Glutamatergic neuron (in vitro differentiated cells): Measurements from ENCODE around the gene LINGO3. TPM values are rescaled to one million over a fixed set of nuclear protein-coding genes. Genes with fewer than 3 reads are reported as not detected.

ENCODE experiments used
- DNase-seq: peaks from one replicate; pipeline ENCODE4 v3.0.0; 2022
- H3K27ac Mint-ChIP-seq: one replicate; pipeline ENCODE4 v1.8.0; 2020; ENCODE audit warnings: mild to moderate bottlenecking, mixed read lengths, inconsistent platforms; ENCODE audit not compliant: unreplicated experiment
- H3K27me3 Mint-ChIP-seq: one replicate; pipeline ENCODE4 v1.8.0; 2020; ENCODE audit warnings: mild to moderate bottlenecking, moderate library complexity, mixed read lengths, inconsistent platforms; ENCODE audit not compliant: unreplicated experiment
- H3K36me3 Mint-ChIP-seq: one replicate; pipeline ENCODE4 v1.8.0; 2020; ENCODE audit warnings: mild to moderate bottlenecking, mixed read lengths, inconsistent platforms; ENCODE audit not compliant: unreplicated experiment
- H3K4me1 Mint-ChIP-seq: one replicate; pipeline ENCODE4 v1.8.0; 2020; ENCODE audit warnings: mild to moderate bottlenecking, low read depth, mixed read lengths, inconsistent platforms; ENCODE audit not compliant: unreplicated experiment
- H3K4me3 Mint-ChIP-seq: one replicate; pipeline ENCODE4 v1.8.0; 2020; ENCODE audit warnings: mild to moderate bottlenecking, mixed read lengths, inconsistent platforms; ENCODE audit not compliant: unreplicated experiment
- H3K9me3 Mint-ChIP-seq: one replicate; pipeline ENCODE4 v1.8.0; 2020; ENCODE audit warnings: mild to moderate bottlenecking, moderate library complexity, mixed read lengths, inconsistent platforms; ENCODE audit not compliant: unreplicated experiment
- CTCF ChIP-seq: fragments of 200-600 bp; sonication (generic); IDR thresholded peaks from one replicate; pipeline ENCODE4 v1.5.0; 2021; ENCODE audit not compliant: partially characterized antibody, unreplicated experiment
- total RNA-seq: library from RNA; stranded (reverse); fragmentation: NEBNext Ultra II Directional; extraction: Animal tissue kit (Norgen Biotek cat#: 25700); gene quantifications from one replicate; pipeline ENCODE4 v1.2.1, GENCODE V29; 2021; ENCODE audit not compliant: unreplicated experiment

LINGO3 gene
- total RNA-seq, 1 donor from 2014 or later: 0.25 TPM

- Mint-ChIP-seq H3K36me3 (no peaks in the 10 kb centered on the region), H3K27ac (peak overlapping the region; percentile 87), H3K4me3 (peak overlapping the region; percentile 92), H3K4me1 (peaks cover 13% of the 10 kb centered on the region), H3K9me3 (peaks cover 23% of the 10 kb centered on the region), H3K27me3 (peaks cover 10% of the 10 kb centered on the region)
- peak; percentile 48 for DNase-seq
- no peak for TF ChIP-seq CTCF
These were observed 36.5 kb downstream of the LINGO3 start for GRCh38 chr19:2271234-2272103.

- DNase-seq: peak; percentile 85
- peak overlapping the region; percentile 48 for H3K27ac Mint-ChIP-seq
- peaks cover 10% of the 10 kb centered on the region for H3K27me3 Mint-ChIP-seq
- H3K36me3 Mint-ChIP-seq: no peaks in the 10 kb centered on the region
- peak overlapping the region; percentile 92 for H3K4me3 Mint-ChIP-seq
- TF ChIP-seq CTCF: no peak
- peaks cover 13% of the 10 kb centered on the region for H3K4me1 Mint-ChIP-seq
- H3K9me3 Mint-ChIP-seq: peaks cover 23% of the 10 kb centered on the region
These were observed 37.3 kb downstream of the LINGO3 start for GRCh38 chr19:2270423-2271233.

- TF ChIP-seq CTCF: no peak
- no peaks in the 10 kb centered on the region for H3K36me3 Mint-ChIP-seq
- H3K9me3 Mint-ChIP-seq: peaks cover 23% of the 10 kb centered on the region
- no peak for DNase-seq
- peak overlapping the region; percentile 88 for H3K4me3 Mint-ChIP-seq
- H3K27me3 Mint-ChIP-seq: peaks cover 10% of the 10 kb centered on the region
- peak overlapping the region; percentile 94 for H3K27ac Mint-ChIP-seq
- H3K4me1 Mint-ChIP-seq: peaks cover 12% of the 10 kb centered on the region
These were observed 37.9 kb downstream of the LINGO3 start for GRCh38 chr19:2270157-2270422.

GRCh38 chr19:2269244-2270156 lies 38.5 kb downstream of the LINGO3 start:
- Mint-ChIP-seq H3K4me1 (peaks cover 9% of the 10 kb centered on the region), H3K36me3 (no peaks in the 10 kb centered on the region), H3K9me3 (peaks cover 20% of the 10 kb centered on the region), H3K27me3 (peaks cover 10% of the 10 kb centered on the region), H3K4me3 (peak overlapping the region; percentile 88), H3K27ac (peak overlapping the region; percentile 94)
- no peak for TF ChIP-seq CTCF
- DNase-seq: peak; percentile 99
